H1 (cell line): ENCODE data around the gene GPC3. TPM values are rescaled to one million over a fixed set of nuclear protein-coding genes. Genes with fewer than 3 reads are reported as not detected.

Experiments
- CTCF ChIA-PET: fragments of 300-600 bp; sonication (Branson Sonifier 250); formaldehyde crosslinking; loops from one replicate; lab custom pipeline; 2021; ENCODE audit not compliant: partially characterized antibody; lab: Charles Lee
- POLR2A ChIA-PET: fragments of 300-600 bp; sonication (Branson Sonifier 250); formaldehyde crosslinking; loops from one replicate; lab custom pipeline; 2021; ENCODE audit warnings: inconsistent platforms; ENCODE audit not compliant: partially characterized antibody; lab: Charles Lee
- DNase-seq, 2 experiments: peaks; one replicate each; pipeline versions ENCODE4 v3.0.0 to v3.0.0-alpha.2; 2010 to 2022; ENCODE audit warnings: low spot score in 2 of 2, low read depth in 1 of 2, mixed read lengths in 1 of 2
- FAIRE-seq: peaks from 2 replicates; lab custom pipeline; 2011; peaks lifted over from hg19 to GRCh38; lab: Jason Lieb, UNC
- H2AFZ ChIP-seq: 2 replicates; pipeline ENCODE4 v1.8.1; 2012; ENCODE audit warnings: low read length, inconsistent platforms
- H2AK5ac ChIP-seq: 2 replicates; pipeline ENCODE4 v1.6.1; 2013; ENCODE audit warnings: low read depth, low read length
- H2BK120ac ChIP-seq: replicated peaks from 2 replicates; pipeline ENCODE3; 2013; ENCODE audit warnings: low read depth, low read length, inconsistent platforms
- H2BK12ac ChIP-seq: 2 replicates; pipeline ENCODE4 v1.6.1; 2013; ENCODE audit warnings: low read depth, low read length
- H2BK15ac ChIP-seq: 2 replicates; pipeline ENCODE4 v1.6.1; 2013; ENCODE audit warnings: low read length
- H2BK20ac ChIP-seq: 2 replicates; pipeline ENCODE4 v1.6.1; 2013; ENCODE audit warnings: low read length
- H2BK5ac ChIP-seq: 2 replicates; pipeline ENCODE4 v1.6.1; 2013; ENCODE audit warnings: low read depth, low read length
- H3K14ac ChIP-seq: 2 replicates; pipeline ENCODE4 v1.6.1; 2013; ENCODE audit warnings: inconsistent platforms; ENCODE audit not compliant: insufficient read length
- H3K18ac ChIP-seq: 2 replicates; pipeline ENCODE4 v1.6.1; 2013; ENCODE audit warnings: low read length; ENCODE audit errors: extremely low read depth
- H3K23ac ChIP-seq: 2 replicates; pipeline ENCODE4 v1.6.1; 2013; ENCODE audit warnings: inconsistent platforms; ENCODE audit not compliant: insufficient read length
- H3K23me2 ChIP-seq: 2 replicates; pipeline ENCODE4 v1.6.1; 2013; ENCODE audit warnings: low read depth, low read length
- H3K27ac ChIP-seq: 2 replicates; pipeline ENCODE4 v1.6.1; 2011; ENCODE audit warnings: low read depth, low read length, inconsistent platforms
- H3K27me3 ChIP-seq, 4 experiments: replicated peaks in 1 of 4; 1 replicate in 1 of 4; 2 replicates in 3 of 4; pipeline versions ENCODE4 v1.6.1 to v1.8.1; 2011 to 2013; ENCODE audit warnings: low read length in 3 of 4, mild to moderate bottlenecking in 3 of 4, inconsistent platforms in 2 of 4, mixed read lengths in 2 of 4, moderate library complexity in 1 of 4; ENCODE audit not compliant: control insufficient read depth in 3 of 4, insufficient read depth in 3 of 4; ENCODE audit errors: extremely low read depth in 1 of 4
- H3K36me3 ChIP-seq, 4 experiments: 2 replicates each; pipeline versions ENCODE4 v1.6.1 to v1.8.1; 2011 to 2013; ENCODE audit warnings: mild to moderate bottlenecking in 4 of 4, low read length in 3 of 4, moderate library complexity in 2 of 4, control low read depth in 1 of 4, inconsistent platforms in 1 of 4; ENCODE audit not compliant: insufficient read depth in 4 of 4, control insufficient read depth in 2 of 4
- H3K4ac ChIP-seq: replicated peaks from 2 replicates; pipeline ENCODE3; 2013; ENCODE audit warnings: low read length, low read depth, mixed read lengths, inconsistent platforms; ENCODE audit not compliant: insufficient read length
- H3K4me1 ChIP-seq, 4 experiments: replicated peaks in 1 of 4; 1 replicate in 1 of 4; 2 replicates in 3 of 4; pipeline versions ENCODE4 v1.6.1 to v1.8.1; 2011 to 2013; ENCODE audit warnings: low read length in 3 of 4, inconsistent platforms in 2 of 4, mixed read lengths in 1 of 4; ENCODE audit not compliant: insufficient read depth in 4 of 4, control insufficient read depth in 3 of 4
- H3K4me2 ChIP-seq, 2 experiments: 2 replicates each; pipeline versions ENCODE4 v1.6.1 to v1.8.1; 2011 to 2013; ENCODE audit warnings: low read depth in 2 of 2, low read length in 2 of 2, control low read depth in 1 of 2, inconsistent platforms in 1 of 2, mild to moderate bottlenecking in 1 of 2; ENCODE audit not compliant: insufficient read depth in 1 of 2
- H3K4me3 ChIP-seq, 4 experiments: fragments of 200-600, 300-600 bp in 1 of 4; sonication (generic), shearing (Covaris generic), sonication (Bioruptor Twin) in 1 of 4; 2 replicates each; pipeline versions ENCODE4 v1.5.1 to v1.8.1; 2011 to 2016; ENCODE audit warnings: low read length in 4 of 4, low read depth in 3 of 4, control low read depth in 2 of 4, inconsistent platforms in 2 of 4, mild to moderate bottlenecking in 2 of 4, mixed read lengths in 1 of 4, moderate library complexity in 1 of 4; ENCODE audit not compliant: insufficient read depth in 2 of 4; ENCODE audit errors: extremely low read depth in 1 of 4
- H3K56ac ChIP-seq: replicated peaks from 2 replicates; pipeline ENCODE3; 2013; ENCODE audit warnings: low read depth, mild to moderate bottlenecking, mixed read lengths, low read length, inconsistent platforms; ENCODE audit not compliant: insufficient read length
- H3K79me1 ChIP-seq: 2 replicates; pipeline ENCODE4 v1.6.1; 2013; ENCODE audit warnings: low read depth, low read length, control low read depth
- H3K79me2 ChIP-seq, 2 experiments: 2 replicates each; pipeline versions ENCODE4 v1.6.1 to v1.8.1; 2012 to 2013; ENCODE audit warnings: low read length in 2 of 2, mild to moderate bottlenecking in 2 of 2, inconsistent platforms in 1 of 2; ENCODE audit not compliant: insufficient read depth in 2 of 2, control insufficient read depth in 1 of 2
- H3K9ac ChIP-seq, 4 experiments: replicated peaks in 1 of 4; 1 replicate in 1 of 4; 2 replicates in 3 of 4; pipeline versions ENCODE4 v1.6.1 to v1.8.1; 2011 to 2013; ENCODE audit warnings: low read depth in 3 of 4, low read length in 3 of 4, control low read depth in 2 of 4, mild to moderate bottlenecking in 2 of 4, moderate library complexity in 2 of 4, inconsistent platforms in 1 of 4; ENCODE audit errors: extremely low read depth in 1 of 4
- H3K9me3 ChIP-seq, 2 experiments: 2 replicates each; pipeline versions ENCODE4 v1.6.1 to v1.8.1; 2012 to 2013; ENCODE audit warnings: mild to moderate bottlenecking in 2 of 2, moderate library complexity in 2 of 2, control low read depth in 1 of 2, inconsistent platforms in 1 of 2, low read depth in 1 of 2, low read length in 1 of 2, mixed read lengths in 1 of 2; ENCODE audit not compliant: insufficient read depth in 2 of 2
- H4K20me1 ChIP-seq, 2 experiments: replicated peaks in 1 of 2; 2 replicates each; pipeline versions ENCODE3 to v1.8.1; 2011 to 2013; ENCODE audit warnings: inconsistent platforms in 2 of 2, low read length in 2 of 2, mild to moderate bottlenecking in 1 of 2; ENCODE audit not compliant: insufficient read depth in 2 of 2, control insufficient read depth in 1 of 2
- H4K5ac ChIP-seq: 2 replicates; pipeline ENCODE4 v1.6.1; 2013; ENCODE audit warnings: low read length, low read depth, mixed read lengths, inconsistent platforms; ENCODE audit not compliant: insufficient read length
- H4K8ac ChIP-seq: 2 replicates; pipeline ENCODE4 v1.8.0; 2013; ENCODE audit warnings: mild to moderate bottlenecking, moderate library complexity, low read length, inconsistent platforms; ENCODE audit not compliant: insufficient read depth; ENCODE audit errors: extremely low read depth
- H4K91ac ChIP-seq: replicated peaks from 2 replicates; pipeline ENCODE3; 2013; ENCODE audit warnings: low read length, mixed read lengths, inconsistent platforms; ENCODE audit not compliant: insufficient read length
- CREB1 ChIP-seq: IDR thresholded peaks from 2 replicates; pipeline ENCODE4 v1.6.1; 2012; ENCODE audit warnings: inconsistent platforms
- KDM5A ChIP-seq: fragments of 200-600 bp; IDR thresholded peaks from 2 replicates; pipeline ENCODE4 v1.7.1; 2012; ENCODE audit warnings: mild to moderate bottlenecking, low read length, inconsistent platforms, mixed read lengths
- WGBS, 2 experiments: shearing (Covaris generic) in 1 of 2; methylation state at CpG; one replicate each; pipeline versions ENCODE4 v1.1.6 to v1.1.7; 2013 to 2015; ENCODE audit warnings: low lambda C conversion rate in 2 of 2, mixed read lengths in 2 of 2, inconsistent platforms in 1 of 2, low coverage in 1 of 2, missing lambda C conversion rate in 1 of 2; ENCODE audit not compliant: insufficient replicate concordance in 2 of 2, insufficient coverage in 1 of 2, insufficient read length in 1 of 2; ENCODE audit errors: extremely low coverage in 1 of 2, missing lambda C conversion rate in 1 of 2; 5-methylcytosine and 5-hydroxymethylcytosine counted together
- polyA plus RNA-seq, 7 experiments: library from polyadenylated mRNA; depleted of rRNA in 3 of 7; stranded (reverse) in 5 of 7; unstranded in 2 of 7; fragments of >200 nt in 5 of 7; fragments of 200-250 nt in 2 of 7; gene quantifications; 1 replicate in 5 of 7; 2 replicates in 1 of 7; 4 replicates in 1 of 7; pipeline versions ENCODE4 v1.2.1 to v1.2.3, GENCODE V29; 2011 to 2013; ENCODE audit warnings: missing spikeins in 2 of 7, mixed read lengths in 2 of 7
- total RNA-seq: library from RNA; stranded (reverse); fragmentation: NEBNext Ultra II Directional; extraction: Animal tissue kit (Norgen Biotek cat#: 25700); gene quantifications from 2 replicates; pipeline ENCODE4 v1.2.1, GENCODE V29; 2021

The GPC3 gene
- total and polyA plus RNA-seq, 2 of the 8 experiments (the other 6 are each of a cell fraction or from before 2014, with no cell fraction given) = 64.8 to 71.9 TPM

DNA sequence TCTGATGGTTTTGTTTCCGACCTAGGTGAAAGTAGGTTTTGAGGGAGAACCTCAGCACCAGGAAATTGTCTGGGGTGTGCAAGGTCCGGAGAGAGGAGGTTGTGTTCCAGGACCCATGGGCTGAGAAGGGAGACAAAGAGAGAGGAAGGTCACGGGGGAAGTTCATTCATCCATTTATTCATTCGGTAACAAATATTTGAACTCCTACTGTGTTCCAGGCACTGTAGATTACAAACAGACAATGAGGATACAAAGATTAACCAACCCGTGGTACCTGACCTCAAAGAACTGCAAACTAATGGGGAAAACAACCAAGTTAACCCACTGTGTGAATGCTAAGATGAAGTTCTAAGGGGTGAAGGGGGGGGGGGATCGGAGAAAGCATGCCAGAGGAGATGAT lies 1.8 kb upstream of the GPC3 start:
- peaks cover 3 to 18% (median 9%) of the 10 kb centered on the region in 4 experiments for H3K4me1 ChIP-seq
- no peak overlapping the region for H3K23ac ChIP-seq
- H3K4ac ChIP-seq = no peak overlapping the region
- no peak overlapping the region for H3K4me3 ChIP-seq
- H2BK15ac ChIP-seq = no peak overlapping the region
- TF ChIP-seq CREB1 (no peak), KDM5A (no peak)
- CTCF ChIA-PET = no interaction called here
- H2BK20ac ChIP-seq = no peak overlapping the region
- no peak overlapping the region; the same call in 1 of the 2 replicates for H2AFZ ChIP-seq
- H2BK5ac ChIP-seq = no peak overlapping the region
- peaks cover 0 to 3% (median 0%) of the 10 kb centered on the region in 4 experiments; a peak in 2 of 7 replicates for H3K27me3 ChIP-seq
- H3K23me2 ChIP-seq = peaks cover 12% of the 10 kb centered on the region; the same call in 1 of the 2 replicates
- H4K8ac ChIP-seq = no peak overlapping the region
- 67% methylated on average over 5 of the region's 6 CpGs; no CpG with 5 or more reads in 1 of the 2 experiments for WGBS, 2 experiments
- no peak overlapping the region for H4K5ac ChIP-seq
- H3K56ac ChIP-seq = no peak overlapping the region
- no peaks in the 10 kb centered on the region for H3K36me3 ChIP-seq
- no peak overlapping the region for H3K9ac ChIP-seq
- no peak overlapping the region for H3K18ac ChIP-seq
- no peak overlapping the region for H4K91ac ChIP-seq
- POLR2A ChIA-PET = no interaction called here
- DNase-seq (no peak), FAIRE-seq (no peak)
- H2BK120ac ChIP-seq = no peak overlapping the region
- H4K20me1 ChIP-seq = no peaks in the 10 kb centered on the region
- no peaks in the 10 kb centered on the region; a peak in 1 of 4 replicates for H3K79me2 ChIP-seq
- no peak overlapping the region for H3K14ac ChIP-seq
- no peak overlapping the region for H3K27ac ChIP-seq
- H3K9me3 ChIP-seq = no peaks in the 10 kb centered on the region
- no peak overlapping the region for H2AK5ac ChIP-seq
- no peaks in the 10 kb centered on the region for H3K79me1 ChIP-seq
- no peak overlapping the region for H3K4me2 ChIP-seq
- no peak overlapping the region for H2BK12ac ChIP-seq
